ENCODE measurements around the gene PTPRG. TPM values are rescaled to one million over a fixed set of nuclear protein-coding genes. Genes with fewer than 3 reads are reported as not detected.

Gene PTPRG
- total and polyA plus RNA-seq, 2 of the 13 experiments (the other 11 are each of a cell fraction or from before 2014, with no cell fraction given) = 8.0 to 25.3 TPM

- TF ChIP-seq IKZF5 (CRISPR knock-in tag; IDR thresholded peaks at IDR 0.05) (no peak), ZNF724P (CRISPR knock-in tag; IDR thresholded peaks at IDR 0.05; ENCODE audit: borderline replicate concordance) (no peak), ZNF574 (CRISPR knock-in tag; IDR thresholded peaks at IDR 0.05) (no peak), GMEB1 (CRISPR knock-in tag; IDR thresholded peaks at IDR 0.05; ENCODE audit: borderline replicate concordance) (no peak), PPARG (CRISPR knock-in tag; conservative IDR thresholded peaks at IDR 0.05) (no peak), ZNF709 (CRISPR knock-in tag; IDR thresholded peaks at IDR 0.05) (no peak), PRDM10 (CRISPR knock-in tag; IDR thresholded peaks at IDR 0.05; ENCODE audit: low read depth) (no peak), CCAR2 (optimal IDR thresholded peaks at IDR 0.05; ENCODE audit: low read depth, low read length) (no peak)
These were observed 583.1 kb downstream of the PTPRG start (continued) for GRCh38 chr3:62144482-62144881.

All from HepG2 (cell line).